ENCODE data around the gene SMIM32.

DNA sequence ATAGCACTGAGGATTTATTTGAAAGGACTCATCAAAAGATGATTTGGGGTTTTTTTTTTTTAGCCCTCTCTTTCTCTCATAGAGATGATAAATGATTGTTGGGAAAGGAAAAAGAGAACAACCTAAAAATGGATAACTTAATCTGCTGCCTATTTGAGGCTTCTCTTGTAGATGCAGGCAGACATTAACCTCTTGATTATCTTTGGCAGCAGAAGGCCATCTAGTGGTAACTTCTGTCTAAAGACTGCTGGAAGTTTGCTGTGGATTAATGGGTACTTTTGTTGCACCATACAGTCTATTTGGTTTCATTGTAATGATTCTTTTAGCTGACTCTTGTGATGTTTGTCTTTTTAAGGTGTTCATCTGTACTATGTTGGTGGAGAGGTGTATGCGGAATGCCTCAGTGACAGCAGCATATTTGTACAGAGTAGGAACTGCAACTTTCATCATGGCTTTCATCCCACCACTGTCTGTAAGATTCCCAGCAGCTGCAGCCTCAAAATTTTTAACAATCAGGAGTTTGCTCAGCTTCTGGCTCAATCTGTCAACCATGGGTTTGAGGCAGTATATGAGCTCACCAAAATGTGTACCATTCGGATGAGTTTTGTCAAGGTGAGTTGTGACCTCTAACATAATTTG is 18.8 kb downstream of the SMIM32 start:
- TF ChIP-seq, protein P1, sequence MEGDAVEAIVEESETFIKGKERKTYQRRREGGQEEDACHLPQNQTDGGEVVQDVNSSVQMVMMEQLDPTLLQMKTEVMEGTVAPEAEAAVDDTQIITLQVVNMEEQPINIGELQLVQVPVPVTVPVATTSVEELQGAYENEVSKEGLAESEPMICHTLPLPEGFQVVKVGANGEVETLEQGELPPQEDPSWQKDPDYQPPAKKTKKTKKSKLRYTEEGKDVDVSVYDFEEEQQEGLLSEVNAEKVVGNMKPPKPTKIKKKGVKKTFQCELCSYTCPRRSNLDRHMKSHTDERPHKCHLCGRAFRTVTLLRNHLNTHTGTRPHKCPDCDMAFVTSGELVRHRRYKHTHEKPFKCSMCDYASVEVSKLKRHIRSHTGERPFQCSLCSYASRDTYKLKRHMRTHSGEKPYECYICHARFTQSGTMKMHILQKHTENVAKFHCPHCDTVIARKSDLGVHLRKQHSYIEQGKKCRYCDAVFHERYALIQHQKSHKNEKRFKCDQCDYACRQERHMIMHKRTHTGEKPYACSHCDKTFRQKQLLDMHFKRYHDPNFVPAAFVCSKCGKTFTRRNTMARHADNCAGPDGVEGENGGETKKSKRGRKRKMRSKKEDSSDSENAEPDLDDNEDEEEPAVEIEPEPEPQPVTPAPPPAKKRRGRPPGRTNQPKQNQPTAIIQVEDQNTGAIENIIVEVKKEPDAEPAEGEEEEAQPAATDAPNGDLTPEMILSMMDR (IDR thresholded peaks at IDR 0.05): peak in 2 of 3 donors; percentile 23 to 35
- TF ChIP-seq POLR2A (IDR thresholded peaks at IDR 0.05): no peak
- TF ChIP-seq POLR2AphosphoS5 (IDR thresholded peaks at IDR 0.05): no peak
